ENCODE results near the gene VGLL3.

Gene VGLL3

GRCh38 chr3:86895202-86895601 lies 95.7 kb downstream of the VGLL3 start:
- no peaks in the 10 kb centered on the region for H3K27me3 ChIP-seq (ENCODE audit: control insufficient read depth, insufficient read depth, low read length)
- H3K36me3 ChIP-seq (ENCODE audit: control insufficient read depth, low read depth, low read length) = no peaks in the 10 kb centered on the region
- H3K9ac ChIP-seq (ENCODE audit: low read length) = no peak overlapping the region
- H3K4me3 ChIP-seq (ENCODE audit: low read length) = no peak overlapping the region
- H3K27ac ChIP-seq (ENCODE audit: low read length) = no peak overlapping the region
- H3K9me3 ChIP-seq (ENCODE audit: control insufficient read depth, low read depth, low read length) = no peaks in the 10 kb centered on the region
- H3K4me1 ChIP-seq (ENCODE audit: control insufficient read depth, low read depth, low read length) = peaks cover 28% of the 10 kb centered on the region

GRCh38 chr3:86890741-86891396 lies 100.1 kb downstream of the VGLL3 start:
- Histone ChIP-seq H3K9ac (ENCODE audit: low read length) (peak overlapping the region; percentile 57), H3K9me3 (ENCODE audit: control insufficient read depth, low read depth, low read length) (no peaks in the 10 kb centered on the region), H3K27me3 (ENCODE audit: control insufficient read depth, insufficient read depth, low read length) (no peaks in the 10 kb centered on the region), H3K27ac (ENCODE audit: low read length) (peak overlapping the region; percentile 82), H3K4me1 (ENCODE audit: control insufficient read depth, low read depth, low read length) (peaks cover 36% of the 10 kb centered on the region), H3K36me3 (ENCODE audit: control insufficient read depth, low read depth, low read length) (no peaks in the 10 kb centered on the region), H3K4me3 (ENCODE audit: low read length) (peak overlapping the region; percentile 36)
